Gastrocnemius medialis (tissue), 4 donors: ENCODE measurements around the gene STK39.

Experiments
- CTCF ChIP-seq, 5 experiments: fragments of 450-650 bp in 3 of 5; fragments of 200-600 bp in 2 of 5; sonication (generic) in 2 of 5; IDR thresholded peaks in 4 of 5; conservative IDR thresholded peaks in 1 of 5; 1 replicate in 4 of 5; 2 replicates in 1 of 5; pipeline ENCODE4 v1.5.1; 2016 to 2019; ENCODE audit warnings: antibody characterized with exemption in 5 of 5, mild to moderate bottlenecking in 3 of 5, moderate library complexity in 3 of 5
- POLR2A ChIP-seq, 2 donors: fragments of 450-650 bp; IDR thresholded peaks; one replicate each; pipeline ENCODE4 v1.6.1; 2017; ENCODE audit warnings: antibody characterized with exemption in 2 of 2, mild to moderate bottlenecking in 2 of 2, moderate library complexity in 2 of 2

DNA sequence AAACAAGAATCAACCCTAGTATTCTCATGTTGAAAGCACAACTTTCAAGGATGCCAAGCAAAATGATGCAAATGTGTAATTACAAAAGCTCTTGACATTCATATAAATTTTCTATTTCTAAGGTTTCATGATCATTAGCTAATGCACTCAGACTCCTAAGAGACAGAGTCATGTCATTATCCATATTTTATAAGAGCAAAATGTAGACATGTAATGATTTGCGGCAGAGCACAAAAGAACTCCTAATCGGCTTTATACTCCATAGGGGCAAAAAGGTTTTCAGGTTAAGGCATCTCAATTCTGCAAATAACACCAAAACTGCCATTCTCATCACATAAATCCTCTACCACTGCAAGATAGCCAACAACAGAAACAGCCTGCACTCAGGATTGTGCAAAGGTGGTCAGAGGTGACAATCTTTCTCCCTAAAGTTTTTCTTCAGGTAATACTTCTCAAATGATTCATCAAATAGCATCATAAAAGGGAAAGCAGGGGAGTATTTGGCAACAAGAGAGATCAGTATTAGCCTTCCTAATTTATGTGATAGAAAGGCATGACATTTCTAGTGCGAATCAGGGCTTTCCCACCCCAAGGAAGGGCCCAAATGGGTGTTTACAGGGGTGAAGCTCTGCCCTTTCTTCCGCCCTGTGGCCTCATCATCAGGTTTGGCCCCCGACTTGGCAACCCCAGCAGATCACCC lies 64.7 kb downstream of the STK39 start:
- TF ChIP-seq CTCF (IDR thresholded peaks at IDR 0.05 in 4 of 5, conservative IDR thresholded peaks at IDR 0.05 in 1 of 5): no peak
- TF ChIP-seq POLR2A (IDR thresholded peaks at IDR 0.05): no peak
